Aorta (tissue), 5 donors: ENCODE results near the gene KRT6C. TPM values are rescaled to one million over a fixed set of nuclear protein-coding genes. Genes with fewer than 3 reads are reported as not detected.
"Not testable (repeated sequence)": the region's sequence is repeated elsewhere in the genome, so short reads cannot be mapped to it uniquely, and the experiment has no call there.

Experiments
- ATAC-seq: fragments of 200-7000 bp; cut with Tn5 transposase; one replicate; pipeline ENCODE4 v1.9.1; 2022; ENCODE audit warnings: moderate library complexity; ENCODE audit not compliant: low FRiP score
- DNase-seq, 2 donors: peaks; one replicate each; pipeline ENCODE4 v3.0.0-alpha.2; 2020
- H3K27ac ChIP-seq, 2 donors: one replicate each; pipeline ENCODE4 v1.5.1; 2013; ENCODE audit warnings: low read length in 2 of 2, mild to moderate bottlenecking in 2 of 2, moderate library complexity in 2 of 2, control low read depth in 1 of 2, inconsistent platforms in 1 of 2, low read depth in 1 of 2
- H3K27me3 ChIP-seq, 2 donors: one replicate each; pipeline ENCODE4 v1.6.1; 2013; ENCODE audit warnings: control low read depth in 1 of 2, low read length in 1 of 2, mild to moderate bottlenecking in 1 of 2, moderate library complexity in 1 of 2; ENCODE audit not compliant: insufficient read depth in 2 of 2, control insufficient read depth in 1 of 2
- H3K36me3 ChIP-seq, 2 donors: one replicate each; pipeline ENCODE4 v1.6.1; 2013; ENCODE audit warnings: control low read depth in 1 of 2, low read length in 1 of 2, mild to moderate bottlenecking in 1 of 2; ENCODE audit not compliant: insufficient read depth in 2 of 2, control insufficient read depth in 1 of 2
- H3K4me1 ChIP-seq, 2 donors: one replicate each; pipeline ENCODE4 v1.6.1; 2013; ENCODE audit warnings: low read length in 2 of 2, control low read depth in 1 of 2, mild to moderate bottlenecking in 1 of 2, moderate library complexity in 1 of 2; ENCODE audit not compliant: insufficient read depth in 2 of 2, control insufficient read depth in 1 of 2
- H3K4me3 ChIP-seq, 2 donors: one replicate each; pipeline ENCODE4 v1.5.1; 2013; ENCODE audit warnings: low read length in 2 of 2, control low read depth in 1 of 2, mild to moderate bottlenecking in 1 of 2
- H3K9me3 ChIP-seq: one replicate; pipeline ENCODE4 v1.6.1; 2013; ENCODE audit warnings: mild to moderate bottlenecking, low read length; ENCODE audit not compliant: control insufficient read depth
- WGBS, 2 donors: extraction: QIAGEN DNeasy Blood & Tissue Kit; methylation state at CpG; one replicate each; pipeline ENCODE4 v1.1.7; 2013; 5-methylcytosine and 5-hydroxymethylcytosine counted together
- intact Hi-C, 2 donors: fragments of 100-400 bp; cut with DNase I; formaldehyde crosslinking; loops; one replicate each; pipeline versions ENCODE4 v1.14.2 to v1.15.0; 2022
- polyA plus RNA-seq, 2 donors: library from polyadenylated mRNA; stranded (reverse); fragments of 200-250 nt; gene quantifications; one replicate each; pipeline ENCODE4 v1.2.3, GENCODE V29; 2013
- total RNA-seq, 2 donors: library from RNA; stranded (reverse); fragmentation: NEBNext Ultra II Directional; extraction: Animal tissue kit (Norgen Biotek cat#: 25700); gene quantifications; one replicate each; pipeline ENCODE4 v1.2.1, GENCODE V29; 2021
- donor health status: healthy with polysubstance abuse.
- donor health status: Bipolar disorder and iron deficiency.
- donor health status: DM: no; HTN: no; CAD: no.
- donor health status: DM: no; HTN: no; CAD: no.
- donor health status: DM: yes; HTN: yes; CAD: no.

KRT6C gene
- total and polyA plus RNA-seq, 4 donors: 0.08 to 0.25 TPM; not detected in 2

- no peak overlapping the region for H3K27ac ChIP-seq
- 85 to 91% methylated on average over 1 of the region's 1 CpG for WGBS, 2 donors
- intact Hi-C loops: loop anchor here in 1 of 2 donors (10.0 kb wide), 1 partner anchor 128 kb away; no protein-coding TSS in a partner anchor
- no peak overlapping the region for H3K4me3 ChIP-seq
- H3K36me3 ChIP-seq: no peaks in the 10 kb centered on the region
- ATAC-seq (no peak), DNase-seq (no peak)
- H3K4me1 ChIP-seq: no peaks in the 10 kb centered on the region
- peaks cover 2% of the 10 kb centered on the region for H3K9me3 ChIP-seq
- H3K27me3 ChIP-seq: no peaks in the 10 kb centered on the region
Observed at GRCh38 chr12:52502877-52503276, 29.3 kb upstream of the KRT6C start.

- H3K4me3 ChIP-seq: no peak overlapping the region
- peaks cover 2% of the 10 kb centered on the region for H3K9me3 ChIP-seq
- H3K27ac ChIP-seq: no peak overlapping the region
- DNase-seq: no peak
- H3K27me3 ChIP-seq: no peaks in the 10 kb centered on the region
- 73 to 74% methylated on average over 7 of the region's 7 CpGs for WGBS, 2 donors
- no peaks in the 10 kb centered on the region for H3K4me1 ChIP-seq
- intact Hi-C loops: loop anchor here in 1 of 2 donors (10.0 kb wide), 1 partner anchor 127 kb away; no protein-coding TSS in a partner anchor
- no peak for ATAC-seq
- H3K36me3 ChIP-seq: no peaks in the 10 kb centered on the region
Observed at GRCh38 chr12:52501490-52501889, 27.9 kb upstream of the KRT6C start.

- H3K36me3 ChIP-seq, DNase-seq, H3K27ac ChIP-seq, H3K9me3 ChIP-seq, H3K4me3 ChIP-seq, H3K4me1 ChIP-seq, H3K27me3 ChIP-seq, ATAC-seq: not testable (repeated sequence)
- intact Hi-C loops: loop anchor here in 1 of 2 donors (10.0 kb wide), 1 partner anchor 126 kb away; no protein-coding TSS in a partner anchor
- WGBS, 2 donors: 82 to 85% methylated on average over 6 of the region's 6 CpGs
Observed at GRCh38 chr12:52500574-52500973, 27.0 kb upstream of the KRT6C start.

GRCh38 chr12:52499806-52500560 lies 26.4 kb upstream of the KRT6C start:
- H3K36me3 ChIP-seq: no peaks in the 10 kb centered on the region
- no peaks in the 10 kb centered on the region for H3K27me3 ChIP-seq
- H3K27ac ChIP-seq: no peak overlapping the region
- H3K4me1 ChIP-seq: no peaks in the 10 kb centered on the region
- no peak overlapping the region for H3K4me3 ChIP-seq
- ATAC-seq: no peak
- WGBS, 2 donors: 50 to 58% methylated on average over 5 of the region's 5 CpGs
- intact Hi-C loops: loop anchor here in 1 of 2 donors (10.0 kb wide), 1 partner anchor 125 kb away; no protein-coding TSS in a partner anchor
- peaks cover 2% of the 10 kb centered on the region for H3K9me3 ChIP-seq
- no peak for DNase-seq

DNA sequence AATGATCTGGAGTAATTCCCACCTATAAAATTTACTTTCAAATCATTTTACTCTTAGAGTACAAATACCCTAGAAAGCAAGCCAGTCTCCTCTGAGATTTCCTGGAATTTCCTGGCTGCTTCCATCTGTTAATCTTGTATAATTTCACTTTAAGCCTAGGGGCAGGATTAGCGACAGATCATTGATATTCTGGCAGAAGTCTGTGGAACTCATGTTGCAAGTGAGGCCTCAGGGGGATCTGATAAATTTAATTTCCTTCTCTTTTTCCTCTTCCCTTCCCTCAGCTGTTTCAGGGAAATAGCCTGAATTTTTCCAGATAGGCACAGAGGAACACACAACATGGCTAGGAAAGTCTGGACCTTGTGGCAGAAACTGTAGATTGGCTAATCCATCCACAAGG lies 25.3 kb upstream of the KRT6C start:
- 45 to 55% methylated on average over 1 of the region's 1 CpG for WGBS, 2 donors
- Histone ChIP-seq H3K27me3 (no peaks in the 10 kb centered on the region), H3K4me1 (no peaks in the 10 kb centered on the region), H3K36me3 (no peaks in the 10 kb centered on the region), H3K9me3 (peaks cover 2% of the 10 kb centered on the region), H3K27ac (no peak overlapping the region), H3K4me3 (no peak overlapping the region)
- intact Hi-C loops: no loop called here
- ATAC-seq (no peak), DNase-seq (no peak)

DNA sequence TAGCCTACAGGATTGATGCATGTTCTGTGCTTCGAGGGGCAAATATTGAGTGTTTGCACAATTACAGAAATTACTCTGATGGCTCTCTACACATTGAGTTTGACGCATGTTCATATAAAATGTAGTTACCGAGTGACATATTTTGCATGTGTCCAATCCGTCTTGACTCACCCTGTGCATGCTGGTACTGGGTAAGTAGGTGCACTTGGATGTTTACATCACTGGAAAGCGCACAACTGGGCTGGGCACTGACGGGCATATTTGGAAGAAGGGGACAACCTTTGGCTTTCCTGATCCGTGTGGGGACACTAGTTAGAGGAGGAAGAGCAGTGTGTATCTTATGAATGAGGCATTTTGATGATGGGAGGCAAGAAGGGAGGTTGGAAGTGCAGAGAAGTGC lies 24.4 kb upstream of the KRT6C start:
- Histone ChIP-seq H3K9me3 (peaks cover 2% of the 10 kb centered on the region), H3K27ac (no peak overlapping the region), H3K36me3 (no peaks in the 10 kb centered on the region), H3K27me3 (no peaks in the 10 kb centered on the region), H3K4me3 (no peak overlapping the region), H3K4me1 (no peaks in the 10 kb centered on the region)
- DNase-seq: no peak
- intact Hi-C loops: no loop called here
- ATAC-seq: no peak
- 80 to 84% methylated on average over 7 of the region's 7 CpGs for whole genome bisulfite sequencing, 2 donors

DNA sequence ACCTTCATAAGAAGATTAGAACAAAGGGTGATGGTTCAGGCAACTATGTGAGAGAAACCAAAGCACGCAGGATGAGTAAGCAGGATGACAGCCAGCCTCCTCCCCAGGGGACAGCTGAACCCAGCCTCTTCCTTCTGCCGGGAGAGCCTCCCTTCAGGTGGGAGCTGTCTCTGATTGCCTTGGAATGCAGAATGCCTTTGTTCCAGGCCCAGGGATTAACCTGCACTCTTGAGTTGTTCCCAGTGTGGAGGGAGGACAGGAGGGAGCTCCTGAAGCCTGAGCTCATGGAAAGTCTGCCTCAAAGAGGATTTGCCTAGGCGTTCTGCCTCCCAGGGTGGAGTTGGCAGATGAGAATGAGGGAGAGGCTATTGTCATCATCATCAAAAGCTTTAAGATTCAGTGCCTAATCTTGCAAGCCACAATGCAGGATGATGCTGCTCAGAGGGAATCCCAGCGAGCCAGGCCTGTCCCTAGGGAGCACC lies 23.0 kb upstream of the KRT6C start:
- ATAC-seq (no peak), DNase-seq (no peak)
- Histone ChIP-seq H3K27me3 (no peaks in the 10 kb centered on the region), H3K27ac (no peak overlapping the region), H3K4me1 (no peaks in the 10 kb centered on the region), H3K36me3 (no peaks in the 10 kb centered on the region), H3K4me3 (no peak overlapping the region), H3K9me3 (peaks cover 2% of the 10 kb centered on the region)
- intact Hi-C loops: no loop called here
- 68 to 74% methylated on average over 4 of the region's 4 CpGs for WGBS, 2 donors

DNA sequence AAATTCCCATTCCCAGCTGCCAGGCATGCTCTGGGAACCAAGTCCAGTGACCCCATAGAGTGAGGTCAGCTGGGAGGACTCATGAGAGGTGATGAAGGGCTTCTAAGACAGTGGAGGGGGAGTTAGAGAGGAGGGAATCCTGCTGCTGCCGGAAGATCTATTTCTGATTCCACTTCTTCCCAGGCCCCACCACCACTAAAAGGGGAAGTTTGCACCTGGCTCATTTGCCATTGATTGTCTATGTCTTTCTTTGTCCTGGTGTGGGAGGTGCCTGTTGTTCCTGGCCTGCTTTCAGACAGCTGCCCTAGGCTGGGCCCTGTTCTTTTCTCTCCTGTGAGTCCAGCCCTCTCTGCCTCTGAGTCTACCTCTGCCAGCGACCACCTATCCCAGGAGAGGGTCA lies 22.4 kb upstream of the KRT6C start:
- Histone ChIP-seq H3K27ac (no peak overlapping the region), H3K4me1 (no peaks in the 10 kb centered on the region), H3K36me3 (no peaks in the 10 kb centered on the region), H3K9me3 (peaks cover 2% of the 10 kb centered on the region), H3K27me3 (no peaks in the 10 kb centered on the region), H3K4me3 (no peak overlapping the region)
- ATAC-seq (no peak), DNase-seq (no peak)
- 72 to 85% methylated on average over 2 of the region's 2 CpGs for WGBS, 2 donors
- intact Hi-C loops: no loop called here

- 48 to 51% methylated on average over 3 of the region's 3 CpGs for WGBS, 2 donors
- Histone ChIP-seq H3K4me1 (no peaks in the 10 kb centered on the region), H3K9me3 (peaks cover under 1% of the 10 kb centered on the region), H3K4me3 (no peak overlapping the region), H3K27ac (no peak overlapping the region), H3K36me3 (no peaks in the 10 kb centered on the region), H3K27me3 (no peaks in the 10 kb centered on the region)
- ATAC-seq: no peak
- intact Hi-C loops: no loop called here
- no peak for DNase-seq
Observed at GRCh38 chr12:52495389-52495788, 21.8 kb upstream of the KRT6C start.
